Measurements from ENCODE around the gene PRKCE.

DNA sequence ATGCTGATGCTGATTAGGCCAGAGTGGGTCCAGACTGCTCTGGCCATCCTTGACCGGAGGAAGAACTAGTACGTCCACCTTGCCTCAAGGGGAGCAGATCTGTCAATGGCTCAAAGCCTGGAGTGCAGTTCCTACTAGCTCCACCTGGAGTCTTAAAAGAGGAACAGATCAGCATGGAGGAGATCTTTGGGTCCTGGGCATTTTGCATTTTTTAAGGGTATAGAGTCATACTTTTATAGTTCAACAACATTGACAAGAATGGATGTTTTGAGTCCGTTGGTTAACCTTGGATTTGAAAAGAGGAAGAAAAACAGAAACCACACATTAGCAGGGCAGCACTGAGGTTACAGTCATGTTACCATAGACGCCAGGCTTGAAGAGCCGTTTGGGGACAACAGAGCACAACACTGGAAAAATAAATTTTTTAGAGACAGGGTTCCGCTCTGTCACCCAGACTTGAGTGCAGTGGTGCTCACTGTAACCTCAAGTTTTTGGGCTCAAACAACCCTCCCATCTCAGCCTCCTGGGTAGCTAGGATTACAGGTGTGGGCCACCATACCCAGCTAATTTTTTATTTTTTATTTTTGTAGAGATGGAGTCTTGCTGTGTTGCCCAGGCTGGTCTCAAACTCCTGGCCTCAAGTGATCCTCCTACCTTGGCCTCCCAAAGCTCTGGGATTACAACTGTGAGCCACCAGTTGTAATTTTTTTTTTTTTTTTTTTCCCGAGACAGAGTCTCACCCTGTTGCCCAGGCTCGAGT, 78.5 kb downstream of the PRKCE start:
- TF ChIP-seq GATA2 (IDR thresholded peaks at IDR 0.05; ENCODE audit: low read depth, low read length) (no peak), GATA3 (IDR thresholded peaks at IDR 0.05; ENCODE audit: low read depth, low read length) (no peak)
